MG63 (cell line): ENCODE measurements around the gene IARS1. TPM values are rescaled to one million over a fixed set of nuclear protein-coding genes. Genes with fewer than 3 reads are reported as not detected.

Experiments
- DNase-seq: peaks from one replicate; pipeline ENCODE4 v3.0.0-alpha.2; 2020
- H3K27me3 ChIP-seq: fragments of 250-450 bp; sonication (Bioruptor Pico); 2 replicates; pipeline ENCODE4 v1.5.1; 2020; ENCODE audit warnings: mild to moderate bottlenecking, moderate library complexity
- H3K36me3 ChIP-seq: fragments of 250-450 bp; sonication (Bioruptor Pico); 2 replicates; pipeline ENCODE4 v1.5.1; 2020; ENCODE audit warnings: mild to moderate bottlenecking, moderate library complexity
- H3K4me3 ChIP-seq: fragments of 250-450 bp; sonication (Bioruptor Pico); 2 replicates; pipeline ENCODE4 v1.5.1; 2020; ENCODE audit warnings: mild to moderate bottlenecking, moderate library complexity
- H3K9me3 ChIP-seq: fragments of 250-450 bp; sonication (Bioruptor Pico); 2 replicates; pipeline ENCODE4 v1.5.1; 2020; ENCODE audit warnings: mild to moderate bottlenecking, moderate library complexity
- total RNA-seq: library from RNA; depleted of rRNA; stranded (reverse); fragments of >200 nt; shearing (Covaris generic); gene quantifications from 2 replicates; pipeline ENCODE4 v1.2.3, GENCODE V29; 2014; ENCODE audit warnings: low replicate concordance; rRNA removed

IARS1 gene
- total RNA-seq, 1 experiment from 2014 or later: 283 TPM

- Histone ChIP-seq H3K27me3 (no peaks in the 10 kb centered on the region), H3K9me3 (no peaks in the 10 kb centered on the region), H3K4me3 (no peak overlapping the region), H3K36me3 (peaks cover 99% of the 10 kb centered on the region)
- no peak for DNase-seq
These were observed 27.0 kb downstream of the IARS1 start for GRCh38 chr9:92266486-92266885.

- Histone ChIP-seq H3K9me3 (no peaks in the 10 kb centered on the region), H3K4me3 (no peak overlapping the region), H3K27me3 (no peaks in the 10 kb centered on the region), H3K36me3 (peaks cover 99% of the 10 kb centered on the region)
- no peak for DNase-seq
These were observed 28.3 kb downstream of the IARS1 start for GRCh38 chr9:92265154-92265553.

GRCh38 chr9:92263131-92263530, 30.4 kb downstream of the IARS1 start:
- Histone ChIP-seq H3K4me3 (no peak overlapping the region), H3K36me3 (peaks cover 99% of the 10 kb centered on the region), H3K27me3 (no peaks in the 10 kb centered on the region), H3K9me3 (no peaks in the 10 kb centered on the region)
- no peak for DNase-seq

- Histone ChIP-seq H3K4me3 (no peak overlapping the region), H3K27me3 (no peaks in the 10 kb centered on the region), H3K9me3 (no peaks in the 10 kb centered on the region), H3K36me3 (peaks cover 94% of the 10 kb centered on the region)
- no peak for DNase-seq
These were observed 36.2 kb downstream of the IARS1 start for GRCh38 chr9:92257327-92257726.

- H3K27me3 ChIP-seq: no peaks in the 10 kb centered on the region
- H3K36me3 ChIP-seq: peaks cover 96% of the 10 kb centered on the region
- no peaks in the 10 kb centered on the region for H3K9me3 ChIP-seq
- no peak for DNase-seq
- no peak overlapping the region for H3K4me3 ChIP-seq
These were observed 38.8 kb downstream of the IARS1 start for GRCh38 chr9:92254381-92255337.

GRCh38 chr9:92253656-92254055, 39.8 kb downstream of the IARS1 start:
- Histone ChIP-seq H3K9me3 (no peaks in the 10 kb centered on the region), H3K4me3 (no peak overlapping the region), H3K27me3 (no peaks in the 10 kb centered on the region), H3K36me3 (peaks cover 96% of the 10 kb centered on the region)
- no peak for DNase-seq

- no peak overlapping the region for H3K4me3 ChIP-seq
- no peak for DNase-seq
- H3K36me3 ChIP-seq: peaks cover 97% of the 10 kb centered on the region
- no peaks in the 10 kb centered on the region for H3K27me3 ChIP-seq
- H3K9me3 ChIP-seq: no peaks in the 10 kb centered on the region
These were observed 45.5 kb downstream of the IARS1 start for GRCh38 chr9:92247981-92248380.

- no peaks in the 10 kb centered on the region for H3K9me3 ChIP-seq
- peaks cover 99% of the 10 kb centered on the region for H3K36me3 ChIP-seq
- no peak overlapping the region for H3K4me3 ChIP-seq
- H3K27me3 ChIP-seq: no peaks in the 10 kb centered on the region
- no peak for DNase-seq
These were observed 46.2 kb downstream of the IARS1 start for GRCh38 chr9:92247296-92247695.

GRCh38 chr9:92245005-92245797, 48.3 kb downstream of the IARS1 start:
- DNase-seq: no peak
- Histone ChIP-seq H3K36me3 (peaks cover 99% of the 10 kb centered on the region), H3K9me3 (no peaks in the 10 kb centered on the region), H3K27me3 (no peaks in the 10 kb centered on the region), H3K4me3 (no peak overlapping the region)

Other genes with a start within 250 kb of the IARS1 start
- 35.3 and 42.1 TPM in 2 replicates for gene SPTLC1, start 178.3 kb downstream of the IARS1 start, total RNA-seq
- gene NOL8, start 31.7 kb upstream of the IARS1 start, total RNA-seq: 22.3 and 31.0 TPM in 2 replicates
- gene CENPP, start 32.3 kb upstream of the IARS1 start, total RNA-seq: 16.2 and 37.6 TPM in 2 replicates
- gene OGN, start 110.9 kb upstream of the IARS1 start, total RNA-seq: 0.33 TPM in 1 of 2 replicates, not detected in the other
- gene OMD, start 130.8 kb upstream of the IARS1 start, total RNA-seq: not detected in 2 replicates
- gene ASPN, start 188.8 kb upstream of the IARS1 start, total RNA-seq: not detected in 2 replicates
- gene ECM2, start 242.3 kb upstream of the IARS1 start, total RNA-seq: 0.95 TPM in 1 of 2 replicates, not detected in the other